GM21825 (cell line): Measurements from ENCODE around the gene NET1.
"Not testable (repeated sequence)": the region's sequence is repeated elsewhere in the genome, so short reads cannot be mapped to it uniquely, and the experiment has no call there.

Source experiments
- ATAC-seq: cut with Tn5 transposase; IDR thresholded peaks from one replicate; pipeline ENCODE4 v1.9.1; 2021; ENCODE audit warnings: mild to moderate bottlenecking, moderate library complexity; ENCODE audit not compliant: unreplicated experiment

Gene NET1

DNA sequence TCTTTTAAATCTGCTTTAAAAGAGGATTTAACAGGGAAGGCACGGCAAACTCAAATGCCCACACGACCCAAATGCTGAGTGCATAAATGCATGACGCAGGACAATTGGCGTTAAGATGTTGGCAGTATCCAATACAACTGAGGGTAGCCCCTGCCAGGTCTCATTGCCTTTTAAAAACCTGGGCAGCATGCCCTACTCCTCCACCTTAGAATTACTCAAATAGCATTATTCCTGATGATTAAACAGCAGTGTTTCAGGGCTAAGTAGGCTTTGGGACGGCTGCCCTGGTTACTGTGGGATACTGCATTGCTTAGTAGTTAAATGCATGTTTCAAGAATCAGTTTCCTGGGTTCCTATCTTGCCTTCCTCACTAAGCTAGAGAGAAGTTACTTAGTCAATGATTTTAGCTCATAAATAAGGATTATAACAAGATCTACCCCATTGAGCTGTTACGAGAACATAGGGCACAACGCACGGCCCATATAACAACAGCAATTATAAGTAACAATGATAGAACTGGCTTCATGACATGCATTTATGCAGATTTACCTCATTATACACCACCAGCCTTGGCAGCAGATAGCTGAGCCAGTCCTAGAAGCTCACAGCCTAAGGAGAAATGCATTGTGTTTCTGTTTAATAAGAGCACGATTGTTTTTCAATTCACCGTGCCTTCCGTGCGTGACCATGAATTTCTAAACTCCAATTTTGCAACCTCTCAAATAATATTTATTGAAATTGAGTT is 15.6 kb upstream of the NET1 start:
- ATAC-seq: no peak

GRCh38 chr10:5399332-5399731 is 13.0 kb upstream of the NET1 start:
- ATAC-seq: no peak

DNA sequence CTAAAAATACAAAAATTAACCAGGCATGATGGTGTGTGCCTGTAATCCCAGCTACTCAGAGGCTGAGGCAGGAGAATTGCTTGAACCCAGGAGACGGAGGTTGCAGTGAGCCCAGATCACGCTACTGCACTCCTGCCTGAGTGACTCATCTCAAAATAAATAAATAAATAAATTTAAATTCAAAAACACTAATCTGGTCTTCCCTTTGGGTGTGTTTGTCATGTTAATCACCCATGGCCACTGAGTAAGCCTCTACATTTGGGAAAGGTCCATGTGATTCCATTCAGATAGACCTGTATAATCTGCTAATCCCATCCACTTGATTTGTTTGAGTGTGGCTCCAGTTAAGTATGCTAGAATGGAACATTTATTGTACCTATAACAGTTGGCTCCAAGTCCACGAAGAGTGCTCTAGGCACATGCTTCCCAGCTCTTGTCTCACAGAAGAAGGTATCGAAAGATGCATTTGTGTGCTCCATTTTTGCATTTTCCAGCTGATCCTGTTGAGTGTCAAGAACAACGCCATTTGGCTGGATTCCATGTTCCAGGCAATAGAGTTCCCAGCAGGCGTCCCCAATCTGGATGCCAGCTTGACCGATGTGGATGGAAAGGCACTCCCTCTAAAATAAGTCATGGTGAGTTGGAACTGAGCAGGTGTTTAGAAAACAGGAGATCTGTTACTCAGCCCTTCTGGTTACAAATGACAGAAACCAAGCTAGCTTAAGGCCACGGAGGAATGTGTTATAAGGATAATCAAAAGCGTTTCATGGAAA is 11.7 kb upstream of the NET1 start:
- ATAC-seq: no peak

DNA sequence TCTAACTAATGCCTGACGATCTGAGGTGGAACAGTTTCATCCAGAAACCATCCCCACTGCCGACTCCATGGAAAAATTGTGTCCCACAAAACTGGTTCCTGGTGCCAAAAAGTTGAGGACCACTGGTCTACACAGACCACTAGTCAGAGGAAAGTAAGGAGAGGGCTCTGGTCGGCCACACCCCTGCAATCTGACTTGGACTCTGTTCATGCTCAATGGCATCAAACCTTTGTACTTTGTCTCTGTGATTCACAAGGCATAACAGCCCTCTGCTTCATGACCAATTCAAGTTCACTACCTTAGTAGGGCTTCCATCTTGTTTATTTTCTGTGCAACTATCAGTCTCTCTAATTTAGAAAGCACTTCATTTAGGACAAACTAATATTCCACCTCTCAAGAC is 9.6 kb upstream of the NET1 start:
- ATAC-seq: no peak

GRCh38 chr10:5404208-5405041 is 7.9 kb upstream of the NET1 start, which contains the start of gene TUBAL3:
Gene TUBAL3, minus strand, starts transcription at chr10:5404828. Its CDS starts 36 bp downstream, at chr10:5404792.
- ATAC-seq: no peak

- no peak for ATAC-seq
These were observed 5.4 kb upstream of the NET1 start for GRCh38 chr10:5406918-5407317.

GRCh38 chr10:5410787-5411186 is 1.6 kb upstream of the NET1 start:
- not testable (repeated sequence) for ATAC-seq

DNA sequence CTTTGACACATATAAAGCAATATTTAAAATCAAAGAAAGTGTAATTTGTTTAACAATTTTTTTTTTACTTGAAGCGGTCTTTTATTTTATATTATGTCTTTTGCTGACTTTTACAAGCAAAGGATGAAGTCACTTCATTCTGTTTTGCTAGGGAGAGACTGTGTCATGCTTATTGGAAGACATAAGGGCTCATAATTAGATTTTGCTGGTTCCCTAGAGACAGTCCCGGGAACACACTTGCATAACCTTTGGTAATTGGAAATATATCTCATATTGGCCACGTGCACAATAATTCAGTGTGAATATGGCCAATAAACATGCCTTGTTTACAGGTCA is 448 bp upstream of the NET1 start:
- no peak for ATAC-seq

DNA sequence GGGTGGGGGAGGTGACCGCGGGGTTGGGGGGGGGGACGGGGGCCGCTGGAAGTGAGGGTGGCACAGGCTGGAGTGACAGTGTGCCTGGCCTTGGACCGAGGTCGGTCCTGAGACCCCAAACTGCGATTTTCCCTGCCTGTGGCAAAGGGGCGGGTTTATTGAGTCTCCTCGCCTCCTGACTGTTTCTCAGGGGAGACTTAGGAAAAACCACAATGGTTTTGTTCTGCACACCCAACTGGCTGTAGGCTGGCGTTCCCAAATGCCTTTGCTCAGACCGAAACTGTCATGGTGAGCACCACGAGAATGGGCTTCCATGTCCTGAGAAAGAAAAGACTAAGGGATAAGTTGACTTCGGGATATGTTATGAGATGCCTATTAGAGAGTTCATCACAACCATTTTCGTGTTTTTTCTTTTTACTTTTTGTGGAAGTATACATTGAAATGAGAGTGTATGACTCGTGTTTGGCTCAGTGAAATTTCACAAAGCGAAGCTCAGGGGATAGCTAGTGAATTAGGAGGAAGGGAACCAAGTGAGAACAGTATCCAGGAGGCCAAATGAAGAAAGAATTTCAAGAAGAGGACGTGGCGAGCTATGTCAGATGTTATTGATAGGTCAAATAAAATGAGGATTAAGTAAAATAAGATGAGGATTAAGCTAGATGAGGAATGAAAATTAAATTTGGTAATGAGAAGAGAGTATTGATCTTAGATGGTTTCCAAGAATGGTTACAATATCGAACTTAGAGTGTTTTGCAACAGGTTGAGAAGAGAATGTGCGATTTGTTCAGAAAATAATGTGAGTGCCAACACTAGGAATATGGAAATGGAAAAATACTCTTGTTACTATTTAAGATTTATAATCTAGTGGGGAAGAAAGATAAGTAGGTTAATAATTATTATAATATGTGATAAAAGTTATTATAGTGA is 918 bp downstream of the NET1 start:
- no peak for ATAC-seq

DNA sequence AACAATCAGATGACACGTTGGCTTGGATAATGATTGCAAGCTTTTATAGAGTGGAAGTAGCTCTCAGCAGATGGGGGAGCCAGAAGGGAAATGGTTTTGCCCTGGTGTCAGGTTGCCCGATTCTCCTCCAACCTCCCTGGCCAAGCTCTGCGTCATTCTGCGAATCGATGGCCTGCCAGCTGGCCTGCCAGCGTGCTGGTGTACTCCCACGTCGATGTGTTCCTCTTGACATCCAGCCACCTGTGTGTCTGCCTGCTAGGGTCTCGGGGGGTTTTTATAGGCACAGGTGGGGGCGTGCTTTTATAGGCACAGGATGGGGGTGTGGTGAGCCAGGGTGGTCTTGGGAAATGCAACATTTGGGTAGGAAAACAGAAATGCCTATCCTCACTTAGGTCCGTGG is 4.6 kb downstream of the NET1 start:
- ATAC-seq: no peak

- ATAC-seq: no peak
These were observed 6.2 kb downstream of the NET1 start for GRCh38 chr10:5418584-5418983.

DNA sequence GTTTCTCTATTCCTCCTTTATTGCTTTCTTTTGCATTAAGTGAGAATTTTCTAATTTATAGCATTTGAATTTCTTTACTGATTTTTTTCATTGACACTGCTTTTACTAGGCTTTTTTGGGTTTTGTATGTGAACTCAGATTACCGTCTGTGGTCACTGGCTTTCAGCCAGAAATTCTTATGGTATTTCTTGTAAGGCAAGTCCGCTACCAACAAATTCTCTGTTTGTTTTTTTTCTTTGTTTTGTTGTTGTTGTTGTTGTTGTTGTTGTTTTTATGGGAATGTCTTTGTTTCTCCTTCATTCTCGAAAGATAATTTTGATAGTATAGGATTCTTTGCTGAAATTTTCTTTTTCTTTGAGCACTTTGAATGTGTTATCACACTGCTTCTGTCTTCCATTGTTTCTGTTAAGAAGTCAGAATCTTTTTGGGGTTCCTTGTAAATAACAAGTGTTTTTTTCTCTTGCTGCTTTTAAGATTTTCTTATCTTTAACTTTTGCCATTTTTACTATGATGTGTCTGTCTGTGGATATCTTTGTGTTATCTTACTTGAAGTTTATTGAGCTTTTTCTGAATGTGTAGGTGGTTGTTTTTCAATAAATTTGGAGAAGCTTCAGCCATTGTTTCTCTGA is 7.2 kb downstream of the NET1 start:
- ATAC-seq: no peak

- ATAC-seq: no peak
These were observed 11.4 kb downstream of the NET1 start for GRCh38 chr10:5423771-5424170.

DNA sequence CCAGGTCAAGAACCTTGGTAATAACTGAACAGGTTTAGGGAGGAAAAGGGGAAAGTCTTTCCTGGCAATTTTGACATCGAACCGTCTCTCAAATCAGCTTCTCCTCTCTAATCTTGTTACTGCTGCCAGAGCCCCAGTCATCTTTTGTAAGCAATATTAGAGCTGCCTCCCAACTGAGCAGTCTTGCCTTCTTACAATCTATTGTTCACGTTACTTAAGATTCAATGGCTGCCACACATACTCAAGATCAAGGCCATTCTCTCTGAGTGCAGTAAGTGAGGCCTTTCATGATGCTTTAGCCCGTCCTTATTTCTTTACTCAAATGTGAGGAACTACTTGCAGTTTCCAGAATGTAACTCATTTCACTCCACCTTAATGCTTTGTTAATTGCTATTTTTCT is 12.4 kb downstream of the NET1 start:
- no peak for ATAC-seq

DNA sequence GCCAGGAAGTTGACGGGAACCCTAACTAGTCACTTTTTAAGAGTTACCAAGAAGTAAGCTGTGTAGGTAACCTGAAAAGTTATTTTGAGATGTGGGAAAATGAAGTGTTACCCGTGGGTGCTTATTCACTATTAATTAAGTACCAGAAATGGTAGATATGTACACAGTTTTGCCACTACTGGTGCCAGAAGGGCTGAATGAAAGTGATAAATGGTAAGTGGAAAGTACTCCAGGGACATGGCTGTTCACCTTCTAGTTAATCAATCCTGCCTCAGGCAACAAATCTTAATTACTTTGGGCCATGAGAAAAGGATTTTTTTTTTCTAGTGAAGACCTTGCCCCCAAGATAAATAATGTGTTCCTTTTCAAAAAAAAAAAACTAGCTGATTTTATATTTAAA is 15.8 kb downstream of the NET1 start:
- ATAC-seq: no peak

GRCh38 chr10:5433182-5433581 is 20.8 kb downstream of the NET1 start:
- ATAC-seq: no peak

GRCh38 chr10:5434017-5434753 is 21.8 kb downstream of the NET1 start:
- no peak for ATAC-seq

GRCh38 chr10:5435328-5435727 is 23.0 kb downstream of the NET1 start:
- ATAC-seq: no peak

DNA sequence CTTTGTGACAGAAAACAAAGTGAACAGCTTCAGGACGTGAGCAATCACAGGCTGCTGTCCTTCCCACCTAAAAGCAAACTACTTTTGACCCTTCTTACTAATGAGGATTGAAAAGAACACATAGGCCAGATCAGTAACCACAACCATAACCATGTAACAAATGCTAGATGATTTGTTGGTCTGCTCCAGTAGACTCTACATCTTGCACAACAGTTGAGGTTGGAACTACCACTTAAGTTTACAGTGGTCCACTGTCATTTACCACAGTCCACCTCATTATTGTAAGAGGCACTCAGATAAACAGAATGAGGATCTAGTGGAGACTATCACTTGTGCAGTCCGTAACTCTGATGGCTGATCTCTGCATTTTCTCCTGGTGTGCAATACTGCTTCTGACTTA is 27.8 kb downstream of the NET1 start:
- no peak for ATAC-seq
